ENCODE measurements around the gene MEG3.

The MEG3 gene

DNA sequence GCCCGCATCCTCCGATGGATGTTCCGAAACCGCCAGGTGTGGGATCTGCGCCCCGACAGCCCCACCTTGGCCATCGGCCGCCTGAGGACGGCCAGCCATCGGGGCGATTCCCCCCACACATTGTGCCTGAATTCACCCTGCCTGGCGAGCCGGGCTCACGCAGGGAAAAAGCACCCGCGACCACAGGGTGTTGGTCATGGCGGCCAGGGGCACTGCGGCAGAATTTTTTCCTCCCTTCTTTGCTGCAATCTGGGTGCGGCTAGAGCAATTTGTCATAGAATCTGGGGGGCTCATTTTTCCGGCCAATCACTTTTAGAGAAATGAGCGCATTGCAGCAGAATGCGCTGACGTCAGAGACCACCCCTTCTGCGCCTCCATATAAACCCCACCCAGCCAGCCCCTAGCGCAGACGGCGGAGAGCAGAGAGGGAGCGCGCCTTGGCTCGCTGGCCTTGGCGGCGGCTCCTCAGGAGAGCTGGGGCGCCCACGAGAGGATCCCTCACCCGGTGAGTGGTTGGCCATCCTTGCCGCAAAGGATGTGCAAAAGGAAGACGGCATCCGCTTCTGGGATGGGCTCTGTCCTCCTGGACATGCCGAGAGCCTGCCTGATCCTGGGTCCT, at the start of gene MEG3:
Gene MEG3, plus strand, starts transcription at position 406 of the 619 bp plus-strand sequence.
- no peaks in the 10 kb centered on the region; a peak in 1 of 22 replicates for H3K36me3 ChIP-seq
- no peak within 1 kb of the TSS for H3K9ac ChIP-seq
- peaks cover 0 to 15% (median 5%) of the 10 kb centered on the region in 10 experiments; a peak in 9 of 20 replicates for H3K4me1 ChIP-seq
- peaks cover 33 to 43% (median 37%) of the 10 kb centered on the region in 11 experiments for H3K9me3 ChIP-seq (replicated peaks in 1 of 11)
- no peaks in the 10 kb centered on the region for H3K27me3 ChIP-seq
- H4K20me1 ChIP-seq = no peaks in the 10 kb centered on the region
- no peak for TF ChIP-seq Cebpa-rat (IDR thresholded peaks at IDR 0.05)
- H3K4me2 ChIP-seq = no peak within 1 kb of the TSS
- H3K4me3 ChIP-seq = no peak within 1 kb of the TSS; a peak in 1 of 20 replicates
- H3K27ac ChIP-seq = no peak within 1 kb of the TSS

DNA sequence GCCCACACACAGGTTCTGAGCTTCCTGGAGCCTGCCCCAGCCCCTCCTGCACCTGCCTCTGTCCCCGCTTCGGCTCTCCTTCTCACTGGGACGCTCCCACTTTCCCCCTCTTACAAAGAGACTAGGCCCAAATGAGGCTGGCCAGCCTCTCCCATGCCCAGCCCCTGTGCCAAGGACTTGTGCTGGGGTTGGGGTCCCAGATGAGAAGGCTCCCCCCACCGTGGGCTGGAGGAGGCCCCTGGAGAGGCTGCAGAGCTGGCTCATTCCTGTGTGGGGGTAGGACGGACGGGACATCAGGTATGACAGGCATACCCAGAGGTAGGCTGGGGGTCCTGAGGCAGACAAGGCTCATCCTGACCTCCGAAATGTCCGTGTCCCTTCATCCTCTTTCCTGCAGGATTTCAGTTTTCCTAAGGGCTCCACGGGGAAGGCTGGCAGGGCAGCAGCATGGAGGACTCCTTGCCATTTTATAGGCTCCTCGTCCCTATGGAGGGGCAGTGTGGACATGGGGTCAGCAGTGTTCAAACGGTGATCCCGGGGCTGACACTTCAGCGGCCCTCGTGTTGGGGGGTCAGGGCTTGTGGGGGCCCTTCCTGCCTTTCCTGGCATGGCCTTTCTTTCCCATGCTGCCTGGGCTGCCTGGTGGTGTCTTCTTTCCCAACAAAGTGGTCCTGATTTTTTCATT, 49.1 kb upstream of the MEG3 start:
- Histone ChIP-seq H3K9me3 (replicated peaks in 1 of 11) (no peaks in the 10 kb centered on the region), H3K4me3 (no peak overlapping the region), H3K36me3 (no peaks in the 10 kb centered on the region), H4K20me1 (no peaks in the 10 kb centered on the region; a peak in 1 of 22 replicates), H3K4me2 (no peak overlapping the region), H3K4me1 (no peaks in the 10 kb centered on the region), H3K9ac (no peak overlapping the region), H3K27me3 (no peaks in the 10 kb centered on the region), H3K27ac (no peak overlapping the region)
- no peak for TF ChIP-seq Cebpa-rat (IDR thresholded peaks at IDR 0.05)

DNA sequence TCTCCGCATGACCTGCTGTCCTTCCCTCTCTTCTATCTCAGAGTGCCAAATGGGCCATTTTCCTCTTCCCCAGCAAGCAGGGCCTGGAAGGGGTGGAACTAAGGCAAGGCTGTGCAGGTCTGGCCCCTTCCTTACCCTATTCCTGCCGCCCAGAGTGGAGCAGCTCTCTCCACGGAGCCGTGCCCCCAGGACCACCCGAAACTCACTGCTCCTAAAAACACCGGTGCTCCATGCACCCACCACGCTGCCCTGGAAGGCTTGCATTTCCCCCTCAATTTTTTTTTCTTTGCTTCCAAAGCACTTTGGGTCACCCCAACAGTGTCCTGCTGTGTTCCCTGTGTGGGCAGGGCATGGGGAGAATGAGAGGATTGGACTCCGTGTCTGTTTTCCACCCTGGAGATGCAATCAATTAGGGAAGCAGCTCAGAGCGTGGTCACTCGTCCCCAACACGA, 48.5 kb upstream of the MEG3 start:
- no peak overlapping the region for H3K4me3 ChIP-seq
- H4K20me1 ChIP-seq = no peaks in the 10 kb centered on the region; a peak in 1 of 22 replicates
- H3K4me1 ChIP-seq = no peaks in the 10 kb centered on the region
- TF ChIP-seq Cebpa-rat (IDR thresholded peaks at IDR 0.05) = no peak
- H3K27me3 ChIP-seq = no peaks in the 10 kb centered on the region
- no peak overlapping the region for H3K4me2 ChIP-seq
- H3K27ac ChIP-seq = no peak overlapping the region
- H3K9ac ChIP-seq = no peak overlapping the region
- no peaks in the 10 kb centered on the region for H3K36me3 ChIP-seq
- H3K9me3 ChIP-seq (replicated peaks in 1 of 11) = no peaks in the 10 kb centered on the region

DNA sequence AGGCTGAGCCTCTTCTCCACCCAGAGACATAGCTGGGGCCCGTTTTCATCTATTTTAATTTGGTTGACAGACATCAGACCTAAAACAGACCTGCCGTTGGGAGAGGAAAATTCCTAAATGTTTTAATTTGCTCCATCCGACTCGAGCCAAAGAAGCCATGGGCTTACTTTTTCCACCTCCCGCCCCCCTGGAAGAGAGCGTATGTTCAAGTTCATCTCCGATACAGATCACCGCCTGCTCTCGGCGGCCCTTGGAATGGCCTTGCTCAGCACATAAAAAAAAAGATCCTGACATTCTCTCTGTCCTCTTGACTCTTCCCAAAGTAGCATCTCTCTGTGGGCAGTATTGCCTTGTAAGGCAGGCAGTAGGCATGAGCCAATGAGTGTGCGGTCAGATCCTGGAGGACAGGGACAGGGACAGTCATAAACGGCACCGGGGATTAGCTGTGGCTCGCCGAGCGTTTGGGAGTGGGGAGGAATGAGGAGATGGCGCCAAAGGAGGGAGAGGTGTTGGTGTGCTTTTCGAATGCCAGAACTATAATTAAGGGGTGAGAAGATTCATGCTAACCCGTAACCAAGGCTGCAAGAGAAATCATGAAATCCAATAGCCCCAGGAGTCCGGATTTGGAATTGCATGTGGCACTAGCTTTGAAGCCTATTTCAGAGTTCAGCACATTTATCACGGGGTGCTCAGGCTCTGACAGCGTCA, 47.9 kb upstream of the MEG3 start:
- H3K9me3 ChIP-seq (replicated peaks in 1 of 11) = no peaks in the 10 kb centered on the region
- no peaks in the 10 kb centered on the region for H3K4me1 ChIP-seq
- H3K27ac ChIP-seq = no peak overlapping the region
- no peaks in the 10 kb centered on the region for H3K36me3 ChIP-seq
- H3K27me3 ChIP-seq = no peaks in the 10 kb centered on the region
- no peaks in the 10 kb centered on the region; a peak in 1 of 22 replicates for H4K20me1 ChIP-seq
- no peak overlapping the region for H3K4me2 ChIP-seq
- TF ChIP-seq Cebpa-rat (IDR thresholded peaks at IDR 0.05) = no peak
- H3K4me3 ChIP-seq = no peak overlapping the region
- no peak overlapping the region for H3K9ac ChIP-seq

DNA sequence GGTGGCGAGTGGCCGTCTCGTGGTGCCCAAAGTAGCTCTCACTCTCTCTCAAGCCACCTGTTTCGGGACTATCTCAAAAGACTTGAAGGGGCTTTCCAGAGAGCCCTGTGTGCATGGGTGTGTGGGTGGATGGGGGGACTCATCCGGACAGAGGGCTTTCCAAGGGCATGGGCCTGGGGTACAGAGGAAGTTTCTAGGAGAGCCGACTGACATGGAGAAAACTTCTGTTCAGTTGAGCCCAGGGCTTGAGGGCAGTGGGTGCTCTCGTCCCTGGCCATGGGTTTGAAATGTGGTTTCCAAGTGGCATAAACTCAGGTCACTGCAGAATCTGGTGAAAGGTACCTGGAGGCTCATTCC, 47.4 kb upstream of the MEG3 start:
- Histone ChIP-seq H3K36me3 (no peaks in the 10 kb centered on the region), H3K9me3 (replicated peaks in 1 of 11) (no peaks in the 10 kb centered on the region), H3K27me3 (no peaks in the 10 kb centered on the region), H3K4me2 (no peak overlapping the region), H3K4me1 (no peaks in the 10 kb centered on the region), H3K9ac (no peak overlapping the region), H4K20me1 (no peaks in the 10 kb centered on the region; a peak in 1 of 22 replicates), H3K27ac (no peak overlapping the region), H3K4me3 (no peak overlapping the region)
- no peak for TF ChIP-seq Cebpa-rat (IDR thresholded peaks at IDR 0.05)

DNA sequence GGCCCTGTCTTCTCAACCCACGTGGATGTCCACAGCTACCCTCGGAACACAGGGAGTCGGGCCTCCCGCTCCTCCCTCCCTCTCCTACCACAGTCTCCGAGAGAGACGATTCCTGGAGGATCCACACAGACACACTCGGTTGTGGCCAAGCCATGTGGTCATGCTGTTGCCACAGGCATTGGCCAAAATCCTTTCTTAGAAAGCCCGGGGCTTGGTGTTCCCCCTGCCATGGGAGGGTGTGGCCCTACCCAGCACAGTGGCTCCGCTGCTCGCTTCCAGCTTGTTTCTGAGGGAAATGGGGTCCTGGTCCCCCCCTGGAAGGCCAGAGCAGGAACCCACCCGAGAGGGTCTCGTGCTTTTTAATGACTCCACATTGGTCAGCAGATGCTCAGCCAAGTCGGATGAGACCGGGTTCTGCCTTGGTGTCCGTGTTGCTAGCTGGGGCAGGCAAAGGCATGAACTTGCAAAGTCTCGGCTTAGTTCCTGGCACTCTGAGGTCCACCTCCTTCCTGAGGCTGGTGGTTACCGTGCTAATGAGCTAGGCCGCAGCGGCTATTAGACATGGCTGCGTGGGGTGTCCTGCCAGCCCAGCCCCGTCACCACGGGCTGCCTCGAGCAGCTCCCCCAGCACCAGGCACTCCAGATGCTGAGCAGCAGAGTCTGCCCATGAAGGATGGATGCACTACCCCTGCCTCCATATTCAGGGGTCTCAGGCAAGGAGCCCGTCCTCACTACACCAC, 46.8 kb upstream of the MEG3 start:
- no peaks in the 10 kb centered on the region for H3K9me3 ChIP-seq (replicated peaks in 1 of 11)
- no peaks in the 10 kb centered on the region for H3K36me3 ChIP-seq
- no peak overlapping the region for H3K4me2 ChIP-seq
- TF ChIP-seq Cebpa-rat (IDR thresholded peaks at IDR 0.05) = no peak
- H3K4me3 ChIP-seq = no peak overlapping the region
- no peaks in the 10 kb centered on the region for H3K4me1 ChIP-seq
- H3K27me3 ChIP-seq = no peaks in the 10 kb centered on the region
- H4K20me1 ChIP-seq = no peaks in the 10 kb centered on the region; a peak in 1 of 22 replicates
- H3K27ac ChIP-seq = no peak overlapping the region
- H3K9ac ChIP-seq = no peak overlapping the region

DNA sequence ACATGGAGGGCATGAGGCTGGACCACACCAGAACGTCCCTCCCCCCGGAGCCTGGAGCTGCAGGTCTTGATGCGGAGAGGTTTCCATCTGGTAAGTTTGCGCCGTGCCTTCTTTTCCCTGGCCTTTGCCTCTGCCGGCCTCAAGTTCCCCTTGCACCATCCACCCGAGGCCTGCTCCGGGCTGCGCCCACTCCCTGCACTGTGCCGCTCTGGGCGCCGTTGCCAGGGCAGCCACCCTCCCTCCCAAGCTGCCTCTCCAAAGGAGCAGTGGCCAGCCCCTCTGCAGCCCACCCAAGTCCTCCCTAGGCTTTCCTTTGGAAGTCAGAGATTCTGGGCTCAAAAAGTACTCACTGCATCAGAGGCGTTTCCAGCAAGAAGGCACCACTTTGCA, 46.2 kb upstream of the MEG3 start:
- H4K20me1 ChIP-seq = no peaks in the 10 kb centered on the region; a peak in 1 of 22 replicates
- no peaks in the 10 kb centered on the region for H3K9me3 ChIP-seq (replicated peaks in 1 of 11)
- no peaks in the 10 kb centered on the region for H3K27me3 ChIP-seq
- no peak overlapping the region for H3K27ac ChIP-seq
- H3K4me1 ChIP-seq = no peaks in the 10 kb centered on the region
- no peak overlapping the region for H3K4me3 ChIP-seq
- no peaks in the 10 kb centered on the region for H3K36me3 ChIP-seq
- H3K4me2 ChIP-seq = no peak overlapping the region
- H3K9ac ChIP-seq = no peak overlapping the region
- no peak for TF ChIP-seq Cebpa-rat (IDR thresholded peaks at IDR 0.05)

DNA sequence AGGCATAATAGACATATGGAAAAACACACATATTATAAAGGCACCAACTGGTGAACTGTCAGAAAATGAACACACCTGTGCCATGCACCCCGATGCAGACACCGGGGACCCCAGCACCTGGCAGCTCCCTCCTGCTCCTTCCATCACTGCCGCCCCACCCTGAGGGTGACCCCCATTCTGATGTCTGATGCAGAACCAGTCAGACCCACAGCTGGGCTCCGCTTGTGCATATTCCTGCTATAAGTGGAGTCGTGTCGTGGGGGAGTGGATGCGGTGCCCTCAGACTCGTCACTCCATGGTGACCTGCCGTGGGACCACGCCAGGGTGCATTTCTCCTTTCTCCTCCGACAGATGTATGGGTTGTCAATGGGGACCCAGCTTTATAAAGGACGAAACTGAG, 45.7 kb upstream of the MEG3 start:
- no peak for TF ChIP-seq Cebpa-rat (IDR thresholded peaks at IDR 0.05)
- no peaks in the 10 kb centered on the region; a peak in 1 of 22 replicates for H4K20me1 ChIP-seq
- H3K9ac ChIP-seq = no peak overlapping the region
- no peaks in the 10 kb centered on the region for H3K4me1 ChIP-seq
- no peaks in the 10 kb centered on the region for H3K27me3 ChIP-seq
- no peaks in the 10 kb centered on the region for H3K36me3 ChIP-seq
- H3K27ac ChIP-seq = no peak overlapping the region
- H3K9me3 ChIP-seq (replicated peaks in 1 of 11) = no peaks in the 10 kb centered on the region
- H3K4me2 ChIP-seq = no peak overlapping the region
- no peak overlapping the region for H3K4me3 ChIP-seq

DNA sequence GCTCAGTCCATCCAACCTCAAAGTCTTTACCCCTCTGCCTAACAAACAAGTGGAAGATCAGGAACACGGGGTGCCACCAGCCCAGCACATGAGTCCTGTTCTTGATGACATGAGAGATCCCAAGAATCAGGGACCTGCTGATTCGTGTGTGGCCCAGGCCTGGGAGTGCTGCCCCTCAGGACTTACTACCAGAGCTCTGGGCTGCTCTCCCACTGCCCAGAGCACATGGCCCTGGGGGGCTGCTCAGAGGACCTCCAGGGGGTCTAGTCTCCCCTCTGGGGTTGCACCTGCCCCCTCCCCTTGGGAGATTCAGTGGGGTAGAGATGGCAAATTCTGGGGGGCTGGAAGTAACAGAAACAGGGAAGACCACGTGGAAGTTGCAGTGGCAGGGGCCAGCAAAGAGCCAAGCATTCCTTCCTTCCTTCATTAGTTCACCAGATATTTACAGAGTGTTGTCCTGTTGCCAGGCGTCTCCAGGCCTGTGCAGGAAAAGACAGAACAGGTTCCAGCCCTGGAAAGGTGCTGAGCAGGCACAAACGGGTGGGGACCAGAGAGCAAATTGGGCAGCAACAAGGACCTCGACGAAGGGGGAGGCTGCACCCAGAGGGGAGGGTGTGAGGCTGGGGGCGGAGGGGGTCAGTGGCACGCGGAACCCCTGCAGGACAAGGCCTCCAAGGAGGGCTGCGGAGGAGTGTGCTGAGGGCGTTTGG, 45.1 kb upstream of the MEG3 start:
- Histone ChIP-seq H3K9me3 (replicated peaks in 1 of 11) (no peaks in the 10 kb centered on the region), H3K9ac (no peak overlapping the region), H3K36me3 (no peaks in the 10 kb centered on the region), H4K20me1 (no peaks in the 10 kb centered on the region; a peak in 1 of 22 replicates), H3K27ac (no peak overlapping the region), H3K4me2 (no peak overlapping the region), H3K27me3 (no peaks in the 10 kb centered on the region), H3K4me1 (no peaks in the 10 kb centered on the region), H3K4me3 (no peak overlapping the region)
- TF ChIP-seq Cebpa-rat (IDR thresholded peaks at IDR 0.05) = no peak

Measured in BLaER1 treated with 17β-estradiol and CSF1 and Interleukin-3, amounts not matched to agents 10 nM and 100 nM (cell line).